SK-N-MC (cell line): Measurements from ENCODE around the gene TDRD5.

Experiments
- DNase-seq: peaks from one replicate; pipeline ENCODE4 v3.0.0-alpha.2; 2011; ENCODE audit warnings: low read depth, low spot score
- H3K27ac ChIP-seq: fragments of 200-600 bp; sonication (generic); 2 replicates; pipeline ENCODE4 v1.5.1; 2016; ENCODE audit warnings: mixed run types
- H3K36me3 ChIP-seq: fragments of 200-600 bp; sonication (generic); 2 replicates; pipeline ENCODE4 v1.6.1; 2017; ENCODE audit warnings: antibody characterized with exemption, low read length, mixed read lengths; ENCODE audit not compliant: insufficient read depth
- H3K4me3 ChIP-seq: fragments of 200-600 bp; sonication (generic); 2 replicates; pipeline ENCODE4 v1.5.1; 2016
- H3K9ac ChIP-seq: fragments of 200-600 bp; sonication (generic); 2 replicates; pipeline ENCODE4 v1.8.0; 2017; ENCODE audit warnings: mixed run types, mixed read lengths; ENCODE audit not compliant: insufficient read length
- H3K9me3 ChIP-seq: fragments of 200-600 bp; sonication (generic); 2 replicates; pipeline ENCODE4 v1.6.1; 2017; ENCODE audit warnings: low read depth, mild to moderate bottlenecking, antibody characterized with exemption, low read length, moderate library complexity, mixed read lengths
- EZH2 ChIP-seq: fragments of 200-600 bp; sonication (generic); IDR thresholded peaks from one replicate; pipeline ENCODE4 v1.6.1; 2017; ENCODE audit warnings: antibody characterized with exemption
- FOXP2 ChIP-seq: optimal IDR thresholded peaks from 2 replicates; pipeline ENCODE3; 2011; ENCODE audit warnings: mild to moderate bottlenecking, moderate library complexity; ENCODE audit not compliant: insufficient read depth; ENCODE audit errors: extremely low read length, control extremely low read depth
- POLR2AphosphoS5 ChIP-seq: IDR thresholded peaks from 2 replicates; pipeline ENCODE4 v1.6.1; 2012; ENCODE audit warnings: mild to moderate bottlenecking, low read depth, low read length, borderline replicate concordance

TDRD5 gene

GRCh38 chr1:179575497-179576314 lies 15.9 kb upstream of the TDRD5 start, which contains the start of gene NPHS2:
TSS of gene NPHS2 (minus strand) at chr1:179575948. CDS start at chr1:179575864, 84 bp downstream.
- Histone ChIP-seq H3K4me3 (no peak within 1 kb of the TSS), H3K9ac (no peak within 1 kb of the TSS), H3K27ac (no peak within 1 kb of the TSS), H3K9me3 (no peaks in the 10 kb centered on the region), H3K36me3 (no peaks in the 10 kb centered on the region)
- no peak for DNase-seq
- TF ChIP-seq EZH2: peak; percentile 75
- TF ChIP-seq POLR2AphosphoS5: no peak
- no peak for TF ChIP-seq FOXP2

GRCh38 chr1:179576509-179576908 lies 15.1 kb upstream of the TDRD5 start:
- TF ChIP-seq FOXP2 (no peak), POLR2AphosphoS5 (no peak), EZH2 (no peak)
- Histone ChIP-seq H3K27ac (no peak overlapping the region), H3K9ac (no peak overlapping the region), H3K36me3 (no peaks in the 10 kb centered on the region), H3K9me3 (no peaks in the 10 kb centered on the region), H3K4me3 (no peak overlapping the region)
- DNase-seq: no peak

- TF ChIP-seq EZH2: no peak
- TF ChIP-seq POLR2AphosphoS5: no peak
- TF ChIP-seq FOXP2: no peak
- DNase-seq: no peak
Observed at GRCh38 chr1:179583771-179584320, 7.8 kb upstream of the TDRD5 start.

GRCh38 chr1:179586107-179586823 lies 5.4 kb upstream of the TDRD5 start:
- DNase-seq: no peak
- Histone ChIP-seq H3K27ac (no peak overlapping the region), H3K9me3 (no peaks in the 10 kb centered on the region), H3K9ac (no peak overlapping the region), H3K36me3 (no peaks in the 10 kb centered on the region), H3K4me3 (peak overlapping the region; percentile 58)
- TF ChIP-seq EZH2 (no peak), POLR2AphosphoS5 (no peak), FOXP2 (no peak)

More at GRCh38 chr1:179583771-179584320, 7.8 kb upstream of the TDRD5 start:
- Histone ChIP-seq H3K9ac (no peak overlapping the region), H3K9me3 (no peaks in the 10 kb centered on the region), H3K4me3 (no peak overlapping the region), H3K36me3 (no peaks in the 10 kb centered on the region), H3K27ac (no peak overlapping the region)

- TF ChIP-seq POLR2AphosphoS5 (no peak), EZH2 (no peak), FOXP2 (no peak)
- Histone ChIP-seq H3K27ac (no peak overlapping the region), H3K4me3 (no peak overlapping the region), H3K36me3 (no peaks in the 10 kb centered on the region), H3K9me3 (no peaks in the 10 kb centered on the region), H3K9ac (no peak overlapping the region)
- no peak for DNase-seq
Observed at GRCh38 chr1:179587336-179587735, 4.3 kb upstream of the TDRD5 start.

- H3K9me3 ChIP-seq: no peaks in the 10 kb centered on the region
- TF ChIP-seq POLR2AphosphoS5 (no peak), FOXP2 (no peak), EZH2 (no peak)
Observed at GRCh38 chr1:179588425-179589024, 3.1 kb upstream of the TDRD5 start.

GRCh38 chr1:179589509-179589908 lies 2.1 kb upstream of the TDRD5 start:
- no peak for DNase-seq
- Histone ChIP-seq H3K4me3 (no peak overlapping the region), H3K27ac (no peak overlapping the region), H3K9ac (no peak overlapping the region), H3K36me3 (no peaks in the 10 kb centered on the region), H3K9me3 (no peaks in the 10 kb centered on the region)
- TF ChIP-seq POLR2AphosphoS5 (no peak), FOXP2 (no peak), EZH2 (no peak)

More at GRCh38 chr1:179588425-179589024, 3.1 kb upstream of the TDRD5 start:
- Histone ChIP-seq H3K9ac (no peak overlapping the region), H3K4me3 (no peak overlapping the region), H3K36me3 (no peaks in the 10 kb centered on the region), H3K27ac (no peak overlapping the region)
- DNase-seq: no peak

GRCh38 chr1:179590671-179591070 lies 961 bp upstream of the TDRD5 start:
- Histone ChIP-seq H3K27ac (no peak overlapping the region), H3K4me3 (no peak overlapping the region), H3K36me3 (no peaks in the 10 kb centered on the region), H3K9ac (no peak overlapping the region), H3K9me3 (no peaks in the 10 kb centered on the region)
- DNase-seq: no peak
- no peak for TF ChIP-seq FOXP2
- no peak for TF ChIP-seq EZH2
- TF ChIP-seq POLR2AphosphoS5: no peak
